Activated CD4-positive, alpha-beta T cell treated with anti-CD3 and anti-CD28 coated beads, Interleukin-2, amount 10 ng/mL, durations not matched to agents 7 days and 5 days (primary cell): Measurements from ENCODE around the gene IL22RA1. TPM values are rescaled to one million over a fixed set of nuclear protein-coding genes. Genes with fewer than 3 reads are reported as not detected.

Experiments
- CTCF ChIA-PET: fragments of 350-600 bp; sonication (Branson Sonifier 250); formaldehyde crosslinking; loops from one replicate; lab custom pipeline; 2021; ENCODE audit warnings: antibody characterized with exemption; lab: Charles Lee
- POLR2A ChIA-PET: fragments of 350-600 bp; sonication (Branson Sonifier 250); formaldehyde crosslinking; loops from one replicate; lab custom pipeline; 2021; ENCODE audit warnings: antibody characterized with exemption; lab: Charles Lee
- DNase-seq: peaks from one replicate; pipeline ENCODE4 v3.0.0-alpha.2; 2020
- H3K27ac Mint-ChIP-seq: one replicate; pipeline ENCODE4 v1.8.0; 2021; ENCODE audit warnings: mild to moderate bottlenecking, moderate library complexity, mixed read lengths
- H3K27me3 Mint-ChIP-seq: one replicate; pipeline ENCODE4 v1.8.0; 2021; ENCODE audit warnings: mixed read lengths
- H3K36me3 Mint-ChIP-seq: one replicate; pipeline ENCODE4 v1.8.0; 2021; ENCODE audit warnings: low read depth, mixed read lengths
- H3K4me1 Mint-ChIP-seq: one replicate; pipeline ENCODE4 v1.8.0; 2021; ENCODE audit warnings: mixed read lengths
- H3K4me3 Mint-ChIP-seq: one replicate; pipeline ENCODE4 v1.8.0; 2021; ENCODE audit warnings: mild to moderate bottlenecking, moderate library complexity, mixed read lengths
- H3K9me3 Mint-ChIP-seq: one replicate; pipeline ENCODE4 v1.8.0; 2021; ENCODE audit warnings: mixed read lengths
- total RNA-seq, 2 experiments: library from RNA; stranded (reverse); gene quantifications; one replicate each; pipeline ENCODE4 v1.2.3, GENCODE V29; 2021

Gene IL22RA1
- total RNA-seq, 2 experiments from 2014 or later = not detected

GRCh38 chr1:24180676-24181075, 37.7 kb upstream of the IL22RA1 start:
- peaks cover 5% of the 10 kb centered on the region for H3K4me1 Mint-ChIP-seq
- DNase-seq = no peak
- peaks cover 2% of the 10 kb centered on the region for H3K36me3 Mint-ChIP-seq
- CTCF ChIA-PET = interaction anchor here (0.6 to 2.3 kb wide), 4 partner anchors 18 to 397 kb away, joined by 3 to 5 read pairs (median 3); no protein-coding TSS in a partner anchor
- no peaks in the 10 kb centered on the region for H3K9me3 Mint-ChIP-seq
- no peaks in the 10 kb centered on the region for H3K27me3 Mint-ChIP-seq
- no peak overlapping the region for H3K4me3 Mint-ChIP-seq
- H3K27ac Mint-ChIP-seq = no peak overlapping the region
- POLR2A ChIA-PET = no interaction called here

- POLR2A ChIA-PET = no interaction called here
- H3K4me3 Mint-ChIP-seq = no peak overlapping the region
- CTCF ChIA-PET = interaction anchor here (0.6 to 2.3 kb wide), 4 partner anchors 11 to 1571 kb away, joined by 3 to 6 read pairs (median 4); no protein-coding TSS in a partner anchor
- H3K4me1 Mint-ChIP-seq = peaks cover 4% of the 10 kb centered on the region
- H3K36me3 Mint-ChIP-seq = peaks cover 2% of the 10 kb centered on the region
- H3K27me3 Mint-ChIP-seq = no peaks in the 10 kb centered on the region
- no peaks in the 10 kb centered on the region for H3K9me3 Mint-ChIP-seq
- H3K27ac Mint-ChIP-seq = no peak overlapping the region
- DNase-seq = no peak
Measured at GRCh38 chr1:24179251-24179840, 36.4 kb upstream of the IL22RA1 start.

GRCh38 chr1:24178407-24178806, 35.5 kb upstream of the IL22RA1 start:
- DNase-seq = no peak
- Mint-ChIP-seq H3K4me1 (no peaks in the 10 kb centered on the region), H3K27ac (no peak overlapping the region), H3K27me3 (no peaks in the 10 kb centered on the region), H3K36me3 (peaks cover 2% of the 10 kb centered on the region), H3K4me3 (no peak overlapping the region), H3K9me3 (no peaks in the 10 kb centered on the region)
- POLR2A ChIA-PET = no interaction called here
- CTCF ChIA-PET = interaction anchor here (0.6 to 1.9 kb wide), 2 partner anchors 10 to 73 kb away, joined by 3 to 6 read pairs; no protein-coding TSS in a partner anchor

- POLR2A ChIA-PET = no interaction called here
- DNase-seq = no peak
- CTCF ChIA-PET = no interaction called here
Measured at GRCh38 chr1:24177161-24177560, 34.2 kb upstream of the IL22RA1 start.

GRCh38 chr1:24175033-24175755, 32.3 kb upstream of the IL22RA1 start:
- Mint-ChIP-seq H3K36me3 (no peaks in the 10 kb centered on the region), H3K27me3 (no peaks in the 10 kb centered on the region), H3K4me1 (no peaks in the 10 kb centered on the region), H3K27ac (no peak overlapping the region), H3K4me3 (no peak overlapping the region), H3K9me3 (no peaks in the 10 kb centered on the region)
- CTCF ChIA-PET = no interaction called here
- DNase-seq = no peak
- POLR2A ChIA-PET = no interaction called here

More at GRCh38 chr1:24177161-24177560, 34.2 kb upstream of the IL22RA1 start:
- H3K27ac Mint-ChIP-seq = no peak overlapping the region
- no peaks in the 10 kb centered on the region for H3K27me3 Mint-ChIP-seq
- H3K36me3 Mint-ChIP-seq = peaks cover 2% of the 10 kb centered on the region
- H3K4me3 Mint-ChIP-seq = no peak overlapping the region
- no peaks in the 10 kb centered on the region for H3K4me1 Mint-ChIP-seq
- no peaks in the 10 kb centered on the region for H3K9me3 Mint-ChIP-seq

- H3K27ac Mint-ChIP-seq = no peak overlapping the region
- POLR2A ChIA-PET = no interaction called here
- CTCF ChIA-PET = no interaction called here
- no peaks in the 10 kb centered on the region for H3K4me1 Mint-ChIP-seq
- H3K9me3 Mint-ChIP-seq = no peaks in the 10 kb centered on the region
- no peak overlapping the region for H3K4me3 Mint-ChIP-seq
- no peak for DNase-seq
- no peaks in the 10 kb centered on the region for H3K36me3 Mint-ChIP-seq
- H3K27me3 Mint-ChIP-seq = no peaks in the 10 kb centered on the region
Measured at GRCh38 chr1:24173638-24174575, 31.0 kb upstream of the IL22RA1 start.

- ChIA-PET CTCF (no interaction called here), POLR2A (no interaction called here)
- Mint-ChIP-seq H3K27ac (no peak overlapping the region), H3K4me1 (no peaks in the 10 kb centered on the region), H3K27me3 (no peaks in the 10 kb centered on the region), H3K4me3 (no peak overlapping the region), H3K9me3 (no peaks in the 10 kb centered on the region), H3K36me3 (peaks cover 2% of the 10 kb centered on the region)
- DNase-seq = no peak
Measured at GRCh38 chr1:24172598-24172997, 29.7 kb upstream of the IL22RA1 start.

GRCh38 chr1:24169286-24169685, 26.3 kb upstream of the IL22RA1 start:
- Mint-ChIP-seq H3K9me3 (no peaks in the 10 kb centered on the region), H3K27me3 (no peaks in the 10 kb centered on the region), H3K36me3 (peaks cover 5% of the 10 kb centered on the region), H3K27ac (no peak overlapping the region), H3K4me1 (no peaks in the 10 kb centered on the region), H3K4me3 (no peak overlapping the region)
- no peak for DNase-seq
- ChIA-PET POLR2A (no interaction called here), CTCF (interaction anchor here (0.7 to 1.5 kb wide), 3 partner anchors 9 to 14 kb away, joined by 3 to 6 read pairs (median 3); no protein-coding TSS in a partner anchor)

- no peak overlapping the region for H3K27ac Mint-ChIP-seq
- no peaks in the 10 kb centered on the region for H3K9me3 Mint-ChIP-seq
- H3K36me3 Mint-ChIP-seq = peaks cover 5% of the 10 kb centered on the region
- CTCF ChIA-PET = interaction anchor here (1.1 to 1.5 kb wide), 3 partner anchors 11 to 247 kb away, joined by 3 to 6 read pairs (median 3); partner anchors contain the start of gene NIPAL3
- no peak for DNase-seq
- POLR2A ChIA-PET = interaction anchor here (0.7 kb wide), 1 partner anchor 767 kb away, joined by 3 read pairs; no protein-coding TSS in a partner anchor
- H3K27me3 Mint-ChIP-seq = no peaks in the 10 kb centered on the region
- H3K4me1 Mint-ChIP-seq = no peaks in the 10 kb centered on the region
- H3K4me3 Mint-ChIP-seq = no peak overlapping the region
Measured at GRCh38 chr1:24168245-24168644, 25.3 kb upstream of the IL22RA1 start.

- ChIA-PET POLR2A (no interaction called here), CTCF (interaction anchor here (0.6 kb wide), 1 partner anchor 138 kb away, joined by 4 read pairs; no protein-coding TSS in a partner anchor)
- no peak overlapping the region for H3K27ac Mint-ChIP-seq
- no peaks in the 10 kb centered on the region for H3K9me3 Mint-ChIP-seq
- DNase-seq = no peak
- peaks cover 5% of the 10 kb centered on the region for H3K36me3 Mint-ChIP-seq
- peaks cover 3% of the 10 kb centered on the region for H3K4me1 Mint-ChIP-seq
- H3K4me3 Mint-ChIP-seq = no peak overlapping the region
- H3K27me3 Mint-ChIP-seq = no peaks in the 10 kb centered on the region
Measured at GRCh38 chr1:24167008-24167407, 24.1 kb upstream of the IL22RA1 start.

GRCh38 chr1:24165500-24165899, 22.6 kb upstream of the IL22RA1 start:
- ChIA-PET POLR2A (no interaction called here), CTCF (interaction anchor here (1.1 to 1.3 kb wide), 2 partner anchors 10 to 125 kb away, joined by 3 to 4 read pairs; no protein-coding TSS in a partner anchor)
- Mint-ChIP-seq H3K36me3 (peaks cover 5% of the 10 kb centered on the region), H3K4me3 (no peak overlapping the region), H3K27me3 (no peaks in the 10 kb centered on the region), H3K4me1 (peaks cover 3% of the 10 kb centered on the region), H3K9me3 (no peaks in the 10 kb centered on the region), H3K27ac (no peak overlapping the region)
- no peak for DNase-seq

- ChIA-PET POLR2A (interaction anchor here (0.6 to 0.7 kb wide), 2 partner anchors 10 to 11 kb away, joined by 3 read pairs; no protein-coding TSS in a partner anchor), CTCF (interaction anchor here (0.6 to 0.7 kb wide), 3 partner anchors 14 to 86 kb away, joined by 3 to 5 read pairs (median 3); no protein-coding TSS in a partner anchor)
- Mint-ChIP-seq H3K36me3 (peaks cover 5% of the 10 kb centered on the region), H3K27me3 (no peaks in the 10 kb centered on the region), H3K4me1 (peaks cover 3% of the 10 kb centered on the region), H3K27ac (no peak overlapping the region), H3K9me3 (no peaks in the 10 kb centered on the region), H3K4me3 (no peak overlapping the region)
- DNase-seq = no peak
Measured at GRCh38 chr1:24164004-24164403, 21.1 kb upstream of the IL22RA1 start.
